Endodermal cell (in vitro differentiated cells): ENCODE data around the gene CDK5R1. TPM values are rescaled to one million over a fixed set of nuclear protein-coding genes. Genes with fewer than 3 reads are reported as not detected.
"Not testable (repeated sequence)": the region's sequence is repeated elsewhere in the genome, so short reads cannot be mapped to it uniquely, and the experiment has no call there.

Source experiments
- DNase-seq: peaks from one replicate; pipeline ENCODE4 v3.0.0-alpha.2; 2017
- H3K27ac ChIP-seq: 2 replicates; pipeline ENCODE4 v1.5.1; 2013; ENCODE audit warnings: mild to moderate bottlenecking, low read depth, low read length, moderate library complexity
- H3K27me3 ChIP-seq: 2 replicates; pipeline ENCODE4 v1.6.1; 2013; ENCODE audit warnings: mild to moderate bottlenecking, low read length, moderate library complexity; ENCODE audit not compliant: insufficient read depth, control insufficient read depth, poor library complexity, severe bottlenecking
- H3K36me3 ChIP-seq: 2 replicates; pipeline ENCODE4 v1.7.0; 2013; ENCODE audit warnings: mild to moderate bottlenecking, low read length, moderate library complexity; ENCODE audit not compliant: control insufficient read depth, insufficient read depth
- H3K4me1 ChIP-seq: one replicate; pipeline ENCODE4 v1.7.0; 2013; ENCODE audit warnings: low read length; ENCODE audit not compliant: control insufficient read depth, insufficient read depth
- H3K4me3 ChIP-seq: 2 replicates; pipeline ENCODE4 v1.5.1; 2013; ENCODE audit warnings: mild to moderate bottlenecking, low read length, moderate library complexity
- H3K9ac ChIP-seq: 2 replicates; pipeline ENCODE4 v1.6.1; 2013; ENCODE audit warnings: mild to moderate bottlenecking, low read length, moderate library complexity; ENCODE audit not compliant: poor library complexity, severe bottlenecking; ENCODE audit errors: extremely low read depth
- H3K9me3 ChIP-seq: 2 replicates; pipeline ENCODE4 v1.6.1; 2013; ENCODE audit warnings: mild to moderate bottlenecking, low read length, moderate library complexity; ENCODE audit not compliant: control insufficient read depth
- H3K27ac Mint-ChIP-seq: 2 replicates; pipeline ENCODE4 v1.8.0; 2020; ENCODE audit warnings: mixed read lengths
- H3K27me3 Mint-ChIP-seq: 2 replicates; pipeline ENCODE4 v1.8.0; 2021; ENCODE audit warnings: mild to moderate bottlenecking, mixed read lengths; ENCODE audit not compliant: insufficient read depth
- H3K36me3 Mint-ChIP-seq: 2 replicates; pipeline ENCODE4 v1.8.0; 2020; ENCODE audit warnings: low read depth, mixed read lengths
- H3K4me1 Mint-ChIP-seq: 2 replicates; pipeline ENCODE4 v1.8.0; 2020; ENCODE audit warnings: mixed read lengths
- H3K4me3 Mint-ChIP-seq: 2 replicates; pipeline ENCODE4 v1.8.0; 2020; ENCODE audit warnings: mild to moderate bottlenecking, moderate library complexity, mixed read lengths
- H3K9me3 Mint-ChIP-seq: 2 replicates; pipeline ENCODE4 v1.8.0; 2020; ENCODE audit warnings: mild to moderate bottlenecking, mixed read lengths
- CTCF ChIP-seq: fragments of 200-600 bp; sonication (generic); conservative IDR thresholded peaks from 2 replicates; pipeline ENCODE4 v1.5.0; 2021; ENCODE audit warnings: antibody characterized with exemption, mild to moderate bottlenecking
- WGBS, 2 experiments: methylation state at CpG; one replicate each; pipeline versions ENCODE4 v1.1.5 to v1.1.7; 2013; ENCODE audit warnings: missing lambda C conversion rate in 2 of 2, mixed read lengths in 1 of 2; ENCODE audit not compliant: insufficient coverage in 1 of 2, insufficient read length in 1 of 2; 5-methylcytosine and 5-hydroxymethylcytosine counted together
- total RNA-seq, 2 donors: library from RNA; stranded (reverse); fragmentation: NEBNext Ultra II Directional in 1 of 2; extraction: Animal tissue kit (Norgen Biotek cat#: 25700) in 1 of 2; gene quantifications; 2 replicates in 1 of 2; 3 replicates in 1 of 2; pipeline ENCODE4 v1.2.1, GENCODE V29; 2021

Gene CDK5R1
- total RNA-seq, 2 donors from 2014 or later, result 9.8 to 10.3 TPM

- Histone ChIP-seq H3K27ac (no peak overlapping the region), H3K4me1 (no peaks in the 10 kb centered on the region), H3K36me3 (peaks cover 93% of the 10 kb centered on the region), H3K9me3 (peaks cover 6% of the 10 kb centered on the region), H3K9ac (no peak overlapping the region), H3K27me3 (no peaks in the 10 kb centered on the region), H3K4me3 (no peak overlapping the region)
- TF ChIP-seq CTCF, result no peak
- no peak for DNase-seq
- peaks cover 72% of the 10 kb centered on the region for H3K36me3 Mint-ChIP-seq
- no peaks in the 10 kb centered on the region for H3K9me3 Mint-ChIP-seq
- H3K4me3 Mint-ChIP-seq, result no peak overlapping the region
- H3K27ac Mint-ChIP-seq, result no peak overlapping the region
- H3K4me1 Mint-ChIP-seq, result peaks cover 12% of the 10 kb centered on the region
- H3K27me3 Mint-ChIP-seq, result no peaks in the 10 kb centered on the region
- WGBS, 2 experiments, result 79 to 95% methylated on average over 2 to 5 of the region's 5 CpGs
Observed at GRCh38 chr17:32449963-32450362, 36.8 kb upstream of the CDK5R1 start.

- H3K4me3 ChIP-seq, H3K4me1 ChIP-seq, H3K9ac ChIP-seq, H3K4me1 Mint-ChIP-seq, H3K27ac ChIP-seq, H3K27me3 ChIP-seq, DNase-seq, H3K27me3 Mint-ChIP-seq, H3K9me3 Mint-ChIP-seq, H3K4me3 Mint-ChIP-seq: not testable (repeated sequence)
- Mint-ChIP-seq H3K36me3 (peaks cover 76% of the 10 kb centered on the region), H3K27ac (peak overlapping the region; percentile 48)
- 100% methylated on average over 1 to 4 of the region's 6 CpGs for WGBS, 2 experiments
- Histone ChIP-seq H3K36me3 (peaks cover 97% of the 10 kb centered on the region), H3K9me3 (peaks cover 10% of the 10 kb centered on the region)
Observed at GRCh38 chr17:32450379-32450778, 36.4 kb upstream of the CDK5R1 start.

GRCh38 chr17:32451879-32452278 lies 34.9 kb upstream of the CDK5R1 start:
- H3K9me3 ChIP-seq, result peaks cover 12% of the 10 kb centered on the region
- TF ChIP-seq CTCF, result no peak
- WGBS, 2 experiments, result 47 to 100% methylated on average over 1 to 2 of the region's 2 CpGs
- no peak overlapping the region for H3K9ac ChIP-seq
- no peaks in the 10 kb centered on the region for H3K27me3 ChIP-seq
- DNase-seq, result no peak
- H3K36me3 Mint-ChIP-seq, result peaks cover 86% of the 10 kb centered on the region
- no peak overlapping the region for H3K27ac Mint-ChIP-seq
- H3K27ac ChIP-seq, result no peak overlapping the region
- H3K4me3 ChIP-seq, result no peak overlapping the region
- H3K27me3 Mint-ChIP-seq, result no peaks in the 10 kb centered on the region
- H3K4me1 ChIP-seq, result no peaks in the 10 kb centered on the region
- no peak overlapping the region for H3K4me3 Mint-ChIP-seq
- no peaks in the 10 kb centered on the region for H3K4me1 Mint-ChIP-seq
- H3K36me3 ChIP-seq, result peaks cover 94% of the 10 kb centered on the region
- no peaks in the 10 kb centered on the region for H3K9me3 Mint-ChIP-seq

GRCh38 chr17:32452281-32452680 lies 34.5 kb upstream of the CDK5R1 start:
- Histone ChIP-seq H3K9ac (no peak overlapping the region), H3K36me3 (peaks cover 94% of the 10 kb centered on the region), H3K27ac (no peak overlapping the region), H3K4me3 (no peak overlapping the region), H3K4me1 (no peaks in the 10 kb centered on the region), H3K9me3 (peaks cover 12% of the 10 kb centered on the region), H3K27me3 (no peaks in the 10 kb centered on the region)
- WGBS, 2 experiments, result 100% methylated on average over 1 of the region's 1 CpG; no CpG with 5 or more reads in 1 of the 2 experiments
- no peak for TF ChIP-seq CTCF
- no peak overlapping the region for H3K27ac Mint-ChIP-seq
- peaks cover 86% of the 10 kb centered on the region for H3K36me3 Mint-ChIP-seq
- no peaks in the 10 kb centered on the region for H3K4me1 Mint-ChIP-seq
- H3K27me3 Mint-ChIP-seq, result no peaks in the 10 kb centered on the region
- H3K9me3 Mint-ChIP-seq, result no peaks in the 10 kb centered on the region
- no peak overlapping the region for H3K4me3 Mint-ChIP-seq
- no peak for DNase-seq
